22Rv1 (cell line): ENCODE data around the gene CDYL.

Source experiments
- H3K27ac ChIP-seq: fragments of 450-650 bp; 2 replicates; pipeline ENCODE4 v1.5.1; 2017
- CTCF ChIP-seq: fragments of 450-650 bp; IDR thresholded peaks from 2 replicates; pipeline ENCODE4 v1.5.1; 2017; ENCODE audit warnings: mild to moderate bottlenecking
- ZFX ChIP-seq: fragments of 450-650 bp; IDR thresholded peaks from 2 replicates; pipeline ENCODE4 v1.6.1; 2017; ENCODE audit warnings: antibody characterized with exemption, borderline replicate concordance

The CDYL gene

GRCh38 chr6:4790158-4790899, 14.1 kb downstream of the CDYL start:
- no peak overlapping the region for H3K27ac ChIP-seq
- TF ChIP-seq CTCF (peak; percentile 31), ZFX (no peak)

- no peak for TF ChIP-seq ZFX
- no peak for TF ChIP-seq CTCF
- no peak overlapping the region for H3K27ac ChIP-seq
These were observed 18.0 kb downstream of the CDYL start for GRCh38 chr6:4794140-4794707.

- no peak overlapping the region for H3K27ac ChIP-seq
These were observed 21.4 kb downstream of the CDYL start for GRCh38 chr6:4797587-4797986.

GRCh38 chr6:4799912-4800311, 23.7 kb downstream of the CDYL start:
- no peak overlapping the region for H3K27ac ChIP-seq
- TF ChIP-seq CTCF (no peak), ZFX (no peak)

More at GRCh38 chr6:4797587-4797986, 21.4 kb downstream of the CDYL start:
- no peak for TF ChIP-seq CTCF
- no peak for TF ChIP-seq ZFX

- peak overlapping the region; percentile 29 for H3K27ac ChIP-seq
- no peak for TF ChIP-seq ZFX
- TF ChIP-seq CTCF: no peak
These were observed 24.5 kb downstream of the CDYL start for GRCh38 chr6:4800662-4801061.

GRCh38 chr6:4801491-4802110, 25.4 kb downstream of the CDYL start:
- peak overlapping the region; percentile 29 for H3K27ac ChIP-seq

More at GRCh38 chr6:4801491-4802110, 25.4 kb downstream of the CDYL start:
- TF ChIP-seq ZFX (no peak), CTCF (no peak)
